Lower leg skin (tissue), 4 donors: ENCODE results near the gene DDN. TPM values are rescaled to one million over a fixed set of nuclear protein-coding genes. Genes with fewer than 3 reads are reported as not detected.
A peak's percentile ranks its signal among the peaks of the same experiment; 100 is the strongest.

ENCODE experiments used
- DNase-seq, 2 donors: peaks; one replicate each; pipeline ENCODE4 v3.0.0-alpha.2; 2019; ENCODE audit warnings: low spot score in 2 of 2
- H3K4me3 ChIP-seq: fragments of 200-600 bp; sonication (generic); 2 replicates; pipeline ENCODE4 v1.5.1; 2017; ENCODE audit warnings: mild to moderate bottlenecking, low read depth; ENCODE audit not compliant: poor library complexity, severe bottlenecking
- POLR2A ChIP-seq, 2 donors: fragments of 450-650 bp; IDR thresholded peaks; one replicate each; pipeline ENCODE4 v1.6.1; 2016 to 2017; ENCODE audit warnings: antibody characterized with exemption in 2 of 2, mild to moderate bottlenecking in 1 of 2, moderate library complexity in 1 of 2
- WGBS, 2 donors: methylation state at CpG; one replicate each; pipeline ENCODE4 v1.1.5; 2018; 5-methylcytosine and 5-hydroxymethylcytosine counted together
- intact Hi-C: fragments of 100-400 bp; cut with DNase I; formaldehyde crosslinking; loops from one replicate; pipeline ENCODE4 v1.15.0; 2023; ENCODE audit warnings: low total_unique reads
- total RNA-seq, 4 donors: library from RNA; depleted of rRNA; stranded (reverse); fragments of >200 nt; gene quantifications; one replicate each; pipeline ENCODE4 v1.1.0, GENCODE V29; 2016
- TF ChIP-seq, protein P1 (sequence below), 3 donors: fragments of 450-650 bp; IDR thresholded peaks; one replicate each; pipeline ENCODE4 v1.5.1; 2016; ENCODE audit warnings: antibody characterized with exemption in 3 of 3, mild to moderate bottlenecking in 3 of 3, moderate library complexity in 2 of 3

Gene DDN
- total RNA-seq, 4 donors from 2014 or later: 0.05 to 0.29 (median 0.13) TPM; not detected in 1

DNA sequence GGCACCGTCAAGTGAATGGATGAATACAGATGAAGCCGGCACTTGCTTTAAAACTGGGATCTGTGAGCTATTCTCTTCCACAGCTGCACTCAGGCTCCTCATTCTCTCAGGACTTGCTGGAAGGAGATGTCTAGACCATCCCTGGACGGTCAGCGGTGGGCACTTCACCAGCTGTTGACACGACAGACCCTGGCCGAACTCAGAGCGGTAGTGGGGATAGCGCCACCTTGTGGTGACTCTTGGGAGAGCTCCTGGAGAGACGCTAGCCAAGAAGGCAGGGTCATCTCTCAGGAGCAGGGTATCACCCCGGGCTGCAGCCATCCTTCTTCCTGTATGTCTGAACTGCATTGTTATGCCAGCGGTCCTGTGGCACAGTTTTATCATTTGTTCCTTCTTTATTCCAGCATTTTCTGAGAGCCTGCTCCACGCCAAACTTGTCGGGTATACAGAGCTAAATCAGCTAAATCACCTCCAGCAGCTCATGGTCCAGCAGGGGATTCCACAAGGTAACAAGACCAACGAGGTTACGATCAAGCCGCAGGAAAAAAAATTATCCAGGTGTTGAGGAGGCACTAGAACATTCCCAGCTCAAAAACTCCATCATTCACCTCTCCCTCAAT, 11.0 kb downstream of the DDN start:
- H3K4me3 ChIP-seq: no peak overlapping the region
- 21 to 24% methylated on average over 16 of the region's 16 CpGs for WGBS, 2 donors
- peak in 1 of 2 donors; percentile 94 for DNase-seq
- intact Hi-C loops: no loop called here
- TF ChIP-seq, protein P1, sequence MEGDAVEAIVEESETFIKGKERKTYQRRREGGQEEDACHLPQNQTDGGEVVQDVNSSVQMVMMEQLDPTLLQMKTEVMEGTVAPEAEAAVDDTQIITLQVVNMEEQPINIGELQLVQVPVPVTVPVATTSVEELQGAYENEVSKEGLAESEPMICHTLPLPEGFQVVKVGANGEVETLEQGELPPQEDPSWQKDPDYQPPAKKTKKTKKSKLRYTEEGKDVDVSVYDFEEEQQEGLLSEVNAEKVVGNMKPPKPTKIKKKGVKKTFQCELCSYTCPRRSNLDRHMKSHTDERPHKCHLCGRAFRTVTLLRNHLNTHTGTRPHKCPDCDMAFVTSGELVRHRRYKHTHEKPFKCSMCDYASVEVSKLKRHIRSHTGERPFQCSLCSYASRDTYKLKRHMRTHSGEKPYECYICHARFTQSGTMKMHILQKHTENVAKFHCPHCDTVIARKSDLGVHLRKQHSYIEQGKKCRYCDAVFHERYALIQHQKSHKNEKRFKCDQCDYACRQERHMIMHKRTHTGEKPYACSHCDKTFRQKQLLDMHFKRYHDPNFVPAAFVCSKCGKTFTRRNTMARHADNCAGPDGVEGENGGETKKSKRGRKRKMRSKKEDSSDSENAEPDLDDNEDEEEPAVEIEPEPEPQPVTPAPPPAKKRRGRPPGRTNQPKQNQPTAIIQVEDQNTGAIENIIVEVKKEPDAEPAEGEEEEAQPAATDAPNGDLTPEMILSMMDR (IDR thresholded peaks at IDR 0.05): no peak
- TF ChIP-seq POLR2A (IDR thresholded peaks at IDR 0.05): no peak

GRCh38 chr12:48986720-48987291, 12.4 kb downstream of the DDN start:
- intact Hi-C loops: no loop called here
- no peak for TF ChIP-seq POLR2A (IDR thresholded peaks at IDR 0.05)
- TF ChIP-seq, protein P1 (IDR thresholded peaks at IDR 0.05): no peak
- DNase-seq: no peak
- 63 to 72% methylated on average over 23 of the region's 23 CpGs for WGBS, 2 donors
- no peak overlapping the region for H3K4me3 ChIP-seq

- DNase-seq: no peak
- TF ChIP-seq, protein P1 (IDR thresholded peaks at IDR 0.05): no peak
- no peak for TF ChIP-seq POLR2A (IDR thresholded peaks at IDR 0.05)
- intact Hi-C loops: no loop called here
- H3K4me3 ChIP-seq: no peak overlapping the region
- 66 to 84% methylated on average over 2 of the region's 2 CpGs for WGBS, 2 donors
Observed at GRCh38 chr12:48985901-48986300, 13.3 kb downstream of the DDN start.

GRCh38 chr12:48985475-48985897, 13.7 kb downstream of the DDN start:
- intact Hi-C loops: no loop called here
- peak in 1 of 2 donors; percentile 80 for DNase-seq
- WGBS, 2 donors: 24 to 29% methylated on average over 10 of the region's 10 CpGs

GRCh38 chr12:48982397-48983080, 16.6 kb downstream of the DDN start:
- H3K4me3 ChIP-seq: no peak overlapping the region
- intact Hi-C loops: no loop called here
- TF ChIP-seq, protein P1 (IDR thresholded peaks at IDR 0.05): no peak
- no peak for TF ChIP-seq POLR2A (IDR thresholded peaks at IDR 0.05)
- no peak for DNase-seq
- whole genome bisulfite sequencing, 2 donors: 61 to 64% methylated on average over 6 of the region's 6 CpGs

More at GRCh38 chr12:48985475-48985897, 13.7 kb downstream of the DDN start:
- no peak overlapping the region for H3K4me3 ChIP-seq
- TF ChIP-seq, protein P1 (IDR thresholded peaks at IDR 0.05): no peak
